ENCODE results near the gene TNS1. TPM values are rescaled to one million over a fixed set of nuclear protein-coding genes. Genes with fewer than 3 reads are reported as not detected.

TNS1 gene
- total RNA-seq, 1 donor from 2014 or later = 7.9 TPM

DNA sequence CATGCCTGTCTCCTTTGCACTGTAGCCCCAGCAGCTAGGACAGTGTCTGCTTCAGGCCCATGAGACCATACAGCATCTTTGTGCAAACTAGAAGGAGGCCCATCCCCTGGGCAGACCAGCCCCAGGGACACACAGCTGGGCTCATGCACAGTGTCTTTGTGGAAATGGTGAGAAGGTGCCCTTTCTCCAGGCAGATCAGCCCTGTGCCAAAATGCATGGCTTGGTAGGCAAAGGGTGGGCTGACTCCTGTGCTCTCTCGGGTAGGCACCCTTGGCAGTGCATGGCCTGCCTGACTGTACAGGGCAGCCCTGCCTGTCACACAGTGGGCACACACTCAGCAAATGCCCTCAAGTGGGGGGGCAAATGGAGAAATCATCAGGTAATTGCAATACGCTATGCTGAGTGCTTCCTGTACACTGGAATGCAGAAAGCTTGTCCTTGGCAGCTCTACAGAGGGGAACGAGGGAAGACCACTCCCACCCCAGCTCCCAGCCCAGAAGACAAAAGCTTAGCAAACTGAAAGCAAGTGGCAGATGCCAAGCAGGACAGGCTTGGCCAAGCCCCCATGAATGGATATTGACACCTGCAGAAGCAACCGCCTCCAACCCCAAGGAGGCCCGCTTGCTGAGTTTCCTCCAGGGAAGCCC, 21.6 kb downstream of the TNS1 start:
- Mint-ChIP-seq H3K9me3 (ENCODE audit: low read depth) (no peaks in the 10 kb centered on the region), H3K4me1 (ENCODE audit: low read depth) (peaks cover 8% of the 10 kb centered on the region), H3K36me3 (ENCODE audit: insufficient read depth) (no peaks in the 10 kb centered on the region), H3K4me3 (ENCODE audit: low read depth) (no peak overlapping the region), H3K27me3 (peaks cover 14% of the 10 kb centered on the region), H3K27ac (no peak overlapping the region)
- no peak for DNase-seq (ENCODE audit: low spot score, unreplicated experiment)
- TF ChIP-seq CTCF (IDR thresholded peaks at IDR 0.05; ENCODE audit: unreplicated experiment) = no peak

DNA sequence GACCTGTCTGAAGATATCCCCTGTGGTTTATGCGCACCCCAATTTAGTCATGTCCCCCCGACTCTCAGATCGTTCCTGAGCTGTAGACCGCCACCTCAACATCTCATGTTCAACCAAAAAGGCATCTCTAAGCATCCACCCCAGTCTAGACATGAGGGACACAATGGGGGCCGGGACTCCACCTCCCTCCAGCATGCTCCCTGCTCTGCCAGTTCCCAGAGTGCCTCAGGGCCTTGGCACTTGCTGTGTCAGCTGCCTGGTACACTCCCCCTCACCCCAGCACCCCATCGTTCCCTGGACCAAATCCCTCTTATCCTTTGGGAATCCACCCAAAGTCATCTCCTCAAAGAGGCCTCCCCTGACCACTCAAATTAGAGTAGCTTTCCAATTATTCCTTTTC, 22.2 kb downstream of the TNS1 start:
- H3K27me3 Mint-ChIP-seq = peaks cover 14% of the 10 kb centered on the region
- H3K36me3 Mint-ChIP-seq (ENCODE audit: insufficient read depth) = no peaks in the 10 kb centered on the region
- H3K9me3 Mint-ChIP-seq (ENCODE audit: low read depth) = no peaks in the 10 kb centered on the region
- DNase-seq (ENCODE audit: low spot score, unreplicated experiment) = no peak
- H3K4me1 Mint-ChIP-seq (ENCODE audit: low read depth) = peaks cover 8% of the 10 kb centered on the region
- no peak overlapping the region for H3K4me3 Mint-ChIP-seq (ENCODE audit: low read depth)
- TF ChIP-seq CTCF (IDR thresholded peaks at IDR 0.05; ENCODE audit: unreplicated experiment) = no peak
- no peak overlapping the region for H3K27ac Mint-ChIP-seq

- no peak for DNase-seq (ENCODE audit: low spot score, unreplicated experiment)
- H3K4me1 Mint-ChIP-seq (ENCODE audit: low read depth) = peaks cover 8% of the 10 kb centered on the region
- peaks cover 14% of the 10 kb centered on the region for H3K27me3 Mint-ChIP-seq
- no peaks in the 10 kb centered on the region for H3K9me3 Mint-ChIP-seq (ENCODE audit: low read depth)
- H3K36me3 Mint-ChIP-seq (ENCODE audit: insufficient read depth) = no peaks in the 10 kb centered on the region
- no peak overlapping the region for H3K27ac Mint-ChIP-seq
- TF ChIP-seq CTCF (IDR thresholded peaks at IDR 0.05; ENCODE audit: unreplicated experiment) = no peak
- H3K4me3 Mint-ChIP-seq (ENCODE audit: low read depth) = no peak overlapping the region
Measured at GRCh38 chr2:217980036-217980435, 22.8 kb downstream of the TNS1 start.

GRCh38 chr2:217979151-217979811, 23.5 kb downstream of the TNS1 start:
- Mint-ChIP-seq H3K4me3 (ENCODE audit: low read depth) (peak overlapping the region; percentile 68), H3K27ac (no peak overlapping the region)
- DNase-seq (ENCODE audit: low spot score, unreplicated experiment) = no peak

More at GRCh38 chr2:217979151-217979811, 23.5 kb downstream of the TNS1 start:
- TF ChIP-seq CTCF (IDR thresholded peaks at IDR 0.05; ENCODE audit: unreplicated experiment) = no peak
- Mint-ChIP-seq H3K9me3 (ENCODE audit: low read depth) (no peaks in the 10 kb centered on the region), H3K36me3 (ENCODE audit: insufficient read depth) (no peaks in the 10 kb centered on the region), H3K4me1 (ENCODE audit: low read depth) (peaks cover 8% of the 10 kb centered on the region), H3K27me3 (peaks cover 17% of the 10 kb centered on the region)
